CD14-positive monocyte (primary cell): Measurements from ENCODE around the gene PLA2G3. TPM values are rescaled to one million over a fixed set of nuclear protein-coding genes. Genes with fewer than 3 reads are reported as not detected.
A peak's percentile ranks its signal among the peaks of the same experiment; 100 is the strongest.

Experiments
- DNase-seq, 3 donors: peaks; one replicate each; pipeline ENCODE4 v3.0.0-alpha.2; 2011 to 2022
- H2AFZ ChIP-seq: 2 replicates; pipeline ENCODE4 v1.6.0; 2012; ENCODE audit warnings: mild to moderate bottlenecking, low read depth, low read length, inconsistent platforms; ENCODE audit not compliant: insufficient read depth, poor library complexity, severe bottlenecking
- H3K27ac ChIP-seq, 2 donors: 1 replicate in 1 of 2; 2 replicates in 1 of 2; pipeline ENCODE4 v1.5.1; 2012 to 2013; ENCODE audit warnings: low read length in 2 of 2, control low read depth in 1 of 2, inconsistent platforms in 1 of 2, low read depth in 1 of 2, mild to moderate bottlenecking in 1 of 2
- H3K27me3 ChIP-seq, 2 donors: one replicate each; pipeline versions ENCODE4 v1.6.0 to v1.6.1; 2011 to 2013; ENCODE audit warnings: low read length in 2 of 2; ENCODE audit not compliant: control insufficient read depth in 2 of 2, insufficient read depth in 2 of 2
- H3K36me3 ChIP-seq, 2 donors: replicated peaks in 1 of 2; 1 replicate in 1 of 2; 2 replicates in 1 of 2; pipeline versions ENCODE4 v1.5.1 to v1.6.1; 2012 to 2013; ENCODE audit warnings: low read length in 2 of 2, control low read depth in 1 of 2, inconsistent platforms in 1 of 2, mild to moderate bottlenecking in 1 of 2; ENCODE audit not compliant: insufficient read depth in 2 of 2, control insufficient read depth in 1 of 2
- H3K4me1 ChIP-seq, 2 donors: 1 replicate in 1 of 2; 2 replicates in 1 of 2; pipeline versions ENCODE4 v1.5.1 to v1.6.1; 2012 to 2013; ENCODE audit warnings: low read length in 2 of 2, control low read depth in 1 of 2, inconsistent platforms in 1 of 2, mild to moderate bottlenecking in 1 of 2, moderate library complexity in 1 of 2; ENCODE audit not compliant: insufficient read depth in 2 of 2, control insufficient read depth in 1 of 2
- H3K4me2 ChIP-seq: replicated peaks from 2 replicates; pipeline ENCODE3; 2012; ENCODE audit warnings: low read length, moderate library complexity, mild to moderate bottlenecking; ENCODE audit not compliant: poor library complexity, severe bottlenecking; ENCODE audit errors: extremely low read depth
- H3K4me3 ChIP-seq, 3 experiments: fragments of 200-600 bp in 1 of 3; sonication (generic) in 1 of 3; replicated peaks in 1 of 3; 1 replicate in 2 of 3; 2 replicates in 1 of 3; pipeline ENCODE4 v1.5.1; 2011 to 2013; ENCODE audit warnings: low read length in 3 of 3, mild to moderate bottlenecking in 3 of 3, control low read depth in 2 of 3, low read depth in 2 of 3, inconsistent platforms in 1 of 3, moderate library complexity in 1 of 3
- H3K79me2 ChIP-seq: 2 replicates; pipeline ENCODE4 v1.6.0; 2012; ENCODE audit warnings: mild to moderate bottlenecking, control low read depth, inconsistent platforms, low read length, moderate library complexity; ENCODE audit not compliant: insufficient read depth
- H3K9ac ChIP-seq: 2 replicates; pipeline ENCODE4 v1.6.0; 2017; ENCODE audit warnings: low read length, mild to moderate bottlenecking; ENCODE audit not compliant: insufficient read depth, poor library complexity, severe bottlenecking
- H3K9me3 ChIP-seq, 2 donors: replicated peaks in 1 of 2; 1 replicate in 1 of 2; 2 replicates in 1 of 2; pipeline versions ENCODE4 v1.5.1 to v1.6.1; 2012 to 2013; ENCODE audit warnings: low read length in 2 of 2, control low read depth in 1 of 2; ENCODE audit not compliant: control insufficient read depth in 1 of 2, insufficient read depth in 1 of 2
- H4K20me1 ChIP-seq: 2 replicates; pipeline ENCODE4 v1.6.0; 2012; ENCODE audit warnings: mild to moderate bottlenecking, low read length, control low read depth, moderate library complexity; ENCODE audit not compliant: insufficient read depth
- H3K27ac Mint-ChIP-seq, 7 donors: one replicate each; pipeline ENCODE4 v1.8.0; 2020; ENCODE audit warnings: mild to moderate bottlenecking in 7 of 7, mixed read lengths in 7 of 7, moderate library complexity in 6 of 7, inconsistent platforms in 2 of 7
- H3K27me3 Mint-ChIP-seq, 3 donors: one replicate each; pipeline ENCODE4 v1.8.0; 2021 to 2022; ENCODE audit warnings: low read depth in 3 of 3, mild to moderate bottlenecking in 3 of 3, mixed read lengths in 3 of 3, moderate library complexity in 3 of 3, inconsistent platforms in 1 of 3
- H3K36me3 Mint-ChIP-seq, 2 donors: one replicate each; pipeline ENCODE4 v1.8.0; 2020; ENCODE audit warnings: mixed read lengths in 2 of 2, inconsistent platforms in 1 of 2, mild to moderate bottlenecking in 1 of 2
- H3K4me1 Mint-ChIP-seq: one replicate; pipeline ENCODE4 v1.8.0; 2020; ENCODE audit warnings: mild to moderate bottlenecking, mixed read lengths
- H3K4me3 Mint-ChIP-seq, 2 donors: one replicate each; pipeline ENCODE4 v1.8.0; 2020; ENCODE audit warnings: mild to moderate bottlenecking in 2 of 2, mixed read lengths in 2 of 2, moderate library complexity in 1 of 2
- H3K9me3 Mint-ChIP-seq, 7 donors: one replicate each; pipeline ENCODE4 v1.8.0; 2020 to 2022; ENCODE audit warnings: mixed read lengths in 7 of 7, mild to moderate bottlenecking in 6 of 7, moderate library complexity in 6 of 7, inconsistent platforms in 2 of 7
- WGBS: methylation state at CpG from one replicate; pipeline ENCODE4 v1.1.5; 2013; ENCODE audit warnings: missing lambda C conversion rate; ENCODE audit not compliant: insufficient coverage; 5-methylcytosine and 5-hydroxymethylcytosine counted together
- intact Hi-C, 2 donors: fragments of 100-400 bp; cut with micrococcal nuclease; formaldehyde crosslinking; loops; one replicate each; pipeline versions ENCODE4 v1.15.0 to v1.15.1; 2023
- polyA plus RNA-seq, 3 donors: library from polyadenylated mRNA; depleted of rRNA in 1 of 3; unstranded in 2 of 3; stranded (reverse) in 1 of 3; fragments of 300-500 nt in 2 of 3; fragments of >200 nt in 1 of 3; fragmentation: Illumina TruSeq in 2 of 3; gene quantifications; 1 replicate in 2 of 3; 2 replicates in 1 of 3; pipeline ENCODE4 v1.2.3, GENCODE V29; 2012 to 2021
- TF ChIP-seq, protein P1 (sequence below): fragments of 200-600 bp; IDR thresholded peaks from one replicate; pipeline ENCODE4 v1.8.0; 2022; ENCODE audit warnings: antibody characterized with exemption, mild to moderate bottlenecking

Gene PLA2G3
- polyA plus RNA-seq, 3 donors = not detected

DNA sequence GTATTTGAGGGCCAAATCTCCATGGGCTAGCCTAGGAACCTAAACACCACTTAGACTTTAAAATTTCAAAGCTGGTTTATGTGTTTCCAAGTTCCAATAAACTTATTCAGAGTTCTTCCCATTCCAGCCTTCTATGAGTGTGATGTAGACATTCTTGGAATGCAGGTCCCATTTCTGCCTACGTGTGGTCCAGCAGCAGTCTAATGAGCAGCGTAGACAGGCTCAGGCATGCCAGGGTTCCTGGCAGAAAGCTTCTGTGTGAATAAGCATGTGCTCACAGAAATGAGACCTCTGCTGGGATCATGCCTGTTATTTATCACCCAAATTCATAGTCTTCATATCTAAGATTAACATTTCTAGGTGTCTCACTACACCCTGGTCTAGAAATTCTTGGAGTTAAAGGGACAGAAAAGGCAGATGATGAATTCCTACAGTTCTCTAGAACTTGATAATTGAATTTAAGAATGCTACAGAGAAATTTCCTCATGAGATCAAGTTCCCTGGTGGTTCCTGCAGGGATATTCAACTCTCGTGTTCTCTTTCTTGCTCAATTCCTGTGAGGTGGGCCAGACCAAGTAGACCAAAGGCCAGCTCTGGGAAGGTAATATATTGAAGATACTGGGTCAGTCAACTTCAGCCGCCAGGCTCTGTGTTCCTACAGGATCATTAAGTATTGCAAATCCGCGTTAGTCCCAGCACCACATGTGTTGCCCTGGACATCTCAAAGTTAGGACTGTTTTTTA, 37.3 kb upstream of the PLA2G3 start:
- DNase-seq = no peak
- no peak overlapping the region for H2AFZ ChIP-seq
- H3K9me3 ChIP-seq = no peaks in the 10 kb centered on the region
- no peaks in the 10 kb centered on the region for H3K27me3 ChIP-seq
- H3K9me3 Mint-ChIP-seq = peaks cover 0 to 2% (median 0%) of the 10 kb centered on the region in 7 donors
- no peak overlapping the region for H3K4me3 ChIP-seq
- H3K36me3 ChIP-seq = peaks cover 25 to 50% of the 10 kb centered on the region in 2 donors
- no peaks in the 10 kb centered on the region for H3K27me3 Mint-ChIP-seq
- TF ChIP-seq, protein P1, sequence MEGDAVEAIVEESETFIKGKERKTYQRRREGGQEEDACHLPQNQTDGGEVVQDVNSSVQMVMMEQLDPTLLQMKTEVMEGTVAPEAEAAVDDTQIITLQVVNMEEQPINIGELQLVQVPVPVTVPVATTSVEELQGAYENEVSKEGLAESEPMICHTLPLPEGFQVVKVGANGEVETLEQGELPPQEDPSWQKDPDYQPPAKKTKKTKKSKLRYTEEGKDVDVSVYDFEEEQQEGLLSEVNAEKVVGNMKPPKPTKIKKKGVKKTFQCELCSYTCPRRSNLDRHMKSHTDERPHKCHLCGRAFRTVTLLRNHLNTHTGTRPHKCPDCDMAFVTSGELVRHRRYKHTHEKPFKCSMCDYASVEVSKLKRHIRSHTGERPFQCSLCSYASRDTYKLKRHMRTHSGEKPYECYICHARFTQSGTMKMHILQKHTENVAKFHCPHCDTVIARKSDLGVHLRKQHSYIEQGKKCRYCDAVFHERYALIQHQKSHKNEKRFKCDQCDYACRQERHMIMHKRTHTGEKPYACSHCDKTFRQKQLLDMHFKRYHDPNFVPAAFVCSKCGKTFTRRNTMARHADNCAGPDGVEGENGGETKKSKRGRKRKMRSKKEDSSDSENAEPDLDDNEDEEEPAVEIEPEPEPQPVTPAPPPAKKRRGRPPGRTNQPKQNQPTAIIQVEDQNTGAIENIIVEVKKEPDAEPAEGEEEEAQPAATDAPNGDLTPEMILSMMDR = no peak
- H3K4me3 Mint-ChIP-seq = no peak overlapping the region
- H3K4me1 ChIP-seq = peaks cover 4 to 7% of the 10 kb centered on the region in 2 donors
- intact Hi-C loops = no loop called here
- H3K36me3 Mint-ChIP-seq = peaks cover 31 to 70% of the 10 kb centered on the region in 2 donors
- WGBS = 93% methylated on average over 6 of the region's 6 CpGs
- H3K4me2 ChIP-seq = no peak overlapping the region
- H3K9ac ChIP-seq = no peak overlapping the region
- peaks cover 12% of the 10 kb centered on the region for H3K4me1 Mint-ChIP-seq
- H3K27ac Mint-ChIP-seq = peak overlapping the region in 1 of 7 donors; percentile 42
- H4K20me1 ChIP-seq = peaks cover 64% of the 10 kb centered on the region
- peaks cover 74% of the 10 kb centered on the region for H3K79me2 ChIP-seq
- no peak overlapping the region for H3K27ac ChIP-seq

DNA sequence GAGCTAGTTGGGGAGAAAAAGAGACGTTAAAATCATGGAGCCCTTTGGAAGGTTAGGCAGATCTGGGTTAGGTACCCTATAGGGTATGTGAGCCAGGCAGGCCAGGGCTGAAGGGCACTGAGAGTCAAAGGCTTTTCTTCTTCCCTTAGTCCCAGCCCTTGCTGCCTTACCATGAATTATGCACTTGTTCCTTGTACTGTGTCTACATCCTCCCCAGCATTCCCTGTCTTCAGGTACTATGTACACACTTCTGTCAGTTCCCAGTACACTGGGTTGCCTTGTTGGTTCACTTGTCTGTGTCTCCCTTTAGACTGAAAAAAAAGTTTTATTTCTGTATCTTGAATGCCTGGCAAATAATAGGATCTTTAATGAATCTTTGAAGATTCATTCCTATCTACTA, 36.6 kb upstream of the PLA2G3 start:
- TF ChIP-seq, protein P1 = no peak
- WGBS = 100% methylated on average over 1 of the region's 1 CpG
- Mint-ChIP-seq H3K36me3 (peaks cover 31 to 65% of the 10 kb centered on the region in 2 donors), H3K4me1 (peaks cover 18% of the 10 kb centered on the region), H3K9me3 (peaks cover 0 to 2% (median 0%) of the 10 kb centered on the region in 7 donors), H3K27ac (no peak overlapping the region), H3K27me3 (no peaks in the 10 kb centered on the region), H3K4me3 (no peak overlapping the region)
- peaks cover 21 to 45% of the 10 kb centered on the region in 2 donors for H3K36me3 ChIP-seq
- H4K20me1 ChIP-seq = peaks cover 64% of the 10 kb centered on the region
- H3K79me2 ChIP-seq = peaks cover 78% of the 10 kb centered on the region
- H3K4me3 ChIP-seq = no peak overlapping the region
- intact Hi-C loops = no loop called here
- H3K4me1 ChIP-seq = peaks cover 11 to 14% of the 10 kb centered on the region in 2 donors
- no peak overlapping the region for H2AFZ ChIP-seq
- no peak for DNase-seq
- no peak overlapping the region for H3K4me2 ChIP-seq
- no peak overlapping the region for H3K27ac ChIP-seq
- H3K9ac ChIP-seq = no peak overlapping the region
- H3K9me3 ChIP-seq = no peaks in the 10 kb centered on the region
- H3K27me3 ChIP-seq = no peaks in the 10 kb centered on the region
